GM12872 (cell line): Measurements from ENCODE around the gene LFNG.

Experiments
- CTCF ChIP-seq: IDR thresholded peaks from 3 replicates; pipeline ENCODE4 v1.5.1; 2011; ENCODE audit warnings: low read depth, mild to moderate bottlenecking, low read length, moderate library complexity; ENCODE audit not compliant: insufficient read depth

The LFNG gene

GRCh38 chr7:2488272-2488645 lies 31.3 kb upstream of the LFNG start:
- no peak for TF ChIP-seq CTCF

- TF ChIP-seq CTCF, result no peak
Measured at GRCh38 chr7:2488681-2489080, 30.9 kb upstream of the LFNG start.

- TF ChIP-seq CTCF, result no peak
Measured at GRCh38 chr7:2490181-2490651, 29.4 kb upstream of the LFNG start.

GRCh38 chr7:2492038-2492437 lies 27.5 kb upstream of the LFNG start:
- TF ChIP-seq CTCF, result no peak

GRCh38 chr7:2493205-2494164 lies 26.1 kb upstream of the LFNG start:
- TF ChIP-seq CTCF, result no peak

GRCh38 chr7:2494191-2495130 lies 25.1 kb upstream of the LFNG start:
- no peak for TF ChIP-seq CTCF
